Uterus (tissue), 4 donors: ENCODE results near the gene IDUA. TPM values are rescaled to one million over a fixed set of nuclear protein-coding genes. Genes with fewer than 3 reads are reported as not detected.
A peak's percentile ranks its signal among the peaks of the same experiment; 100 is the strongest.

ENCODE experiments used
- DNase-seq, 2 donors: peaks; one replicate each; pipeline ENCODE4 v3.0.0-alpha.2; 2019 to 2020
- H3K27ac ChIP-seq, 2 donors: fragments of 200-600 bp; sonication (generic); 1 replicate in 1 of 2; 2 replicates in 1 of 2; pipeline ENCODE4 v1.5.1; 2016 to 2018
- H3K27me3 ChIP-seq, 2 donors: fragments of 200-600 bp; sonication (generic); one replicate each; pipeline ENCODE4 v1.5.1; 2018 to 2019; ENCODE audit warnings: control low read depth in 1 of 2
- H3K36me3 ChIP-seq, 2 donors: fragments of 200-600 bp; sonication (generic); one replicate each; pipeline ENCODE4 v1.5.1; 2019; ENCODE audit warnings: control low read depth in 1 of 2
- H3K4me1 ChIP-seq, 2 donors: fragments of 200-600 bp; sonication (generic); one replicate each; pipeline ENCODE4 v1.5.1; 2018 to 2019; ENCODE audit warnings: control low read depth in 1 of 2
- H3K4me3 ChIP-seq, 2 donors: fragments of 200-600 bp; sonication (generic); 1 replicate in 1 of 2; 2 replicates in 1 of 2; pipeline ENCODE4 v1.5.1; 2018 to 2019; ENCODE audit warnings: mild to moderate bottlenecking in 1 of 2
- H3K9me3 ChIP-seq, 2 donors: fragments of 200-600 bp; sonication (generic); one replicate each; pipeline ENCODE4 v1.5.1; 2019; ENCODE audit warnings: control low read depth in 1 of 2
- CTCF ChIP-seq, 4 experiments: fragments of 200-600 bp in 2 of 4; fragments of 450-650 bp in 2 of 4; sonication (generic) in 2 of 4; IDR thresholded peaks; one replicate each; pipeline ENCODE4 v1.5.1; 2016 to 2019; ENCODE audit warnings: antibody characterized with exemption in 4 of 4, mild to moderate bottlenecking in 2 of 4, moderate library complexity in 1 of 4
- POLR2A ChIP-seq, 2 donors: fragments of 450-650 bp; IDR thresholded peaks; one replicate each; pipeline ENCODE4 v1.6.1; 2016; ENCODE audit warnings: antibody characterized with exemption in 2 of 2, mild to moderate bottlenecking in 1 of 2, moderate library complexity in 1 of 2
- intact Hi-C: fragments of 100-400 bp; cut with DNase I; formaldehyde crosslinking; loops from one replicate; pipeline ENCODE4 v1.15.1; 2023; ENCODE audit warnings: low total_unique reads
- total RNA-seq, 4 donors: library from RNA; depleted of rRNA in 3 of 4; stranded (reverse); fragments of >200 nt in 3 of 4; gene quantifications; one replicate each; pipeline versions ENCODE4 v1.1.0 to v1.2.4, GENCODE V29; 2014 to 2023
- donor health status: DM: yes; HTN: yes; CAD: no.

Gene IDUA
- total RNA-seq, 4 donors from 2014 or later: 2.8 to 45.8 (median 9.9) TPM

GRCh38 chr4:1047106-1047975 lies 60.5 kb downstream of the IDUA start:
- TF ChIP-seq POLR2A (IDR thresholded peaks at IDR 0.05) (no peak), CTCF (IDR thresholded peaks at IDR 0.05) (no peak)
- Histone ChIP-seq H3K36me3 (no peaks in the 10 kb centered on the region), H3K27me3 (peaks cover 0 to 5% of the 10 kb centered on the region in 2 donors), H3K4me3 (peak overlapping the region in 1 of 2 donors; percentile 7), H3K4me1 (peaks cover 4 to 9% of the 10 kb centered on the region in 2 donors), H3K27ac (peak overlapping the region in 1 of 2 donors; percentile 64), H3K9me3 (no peaks in the 10 kb centered on the region)
- intact Hi-C loops: no loop called here
- DNase-seq: peak; percentile 37 to 38

DNA sequence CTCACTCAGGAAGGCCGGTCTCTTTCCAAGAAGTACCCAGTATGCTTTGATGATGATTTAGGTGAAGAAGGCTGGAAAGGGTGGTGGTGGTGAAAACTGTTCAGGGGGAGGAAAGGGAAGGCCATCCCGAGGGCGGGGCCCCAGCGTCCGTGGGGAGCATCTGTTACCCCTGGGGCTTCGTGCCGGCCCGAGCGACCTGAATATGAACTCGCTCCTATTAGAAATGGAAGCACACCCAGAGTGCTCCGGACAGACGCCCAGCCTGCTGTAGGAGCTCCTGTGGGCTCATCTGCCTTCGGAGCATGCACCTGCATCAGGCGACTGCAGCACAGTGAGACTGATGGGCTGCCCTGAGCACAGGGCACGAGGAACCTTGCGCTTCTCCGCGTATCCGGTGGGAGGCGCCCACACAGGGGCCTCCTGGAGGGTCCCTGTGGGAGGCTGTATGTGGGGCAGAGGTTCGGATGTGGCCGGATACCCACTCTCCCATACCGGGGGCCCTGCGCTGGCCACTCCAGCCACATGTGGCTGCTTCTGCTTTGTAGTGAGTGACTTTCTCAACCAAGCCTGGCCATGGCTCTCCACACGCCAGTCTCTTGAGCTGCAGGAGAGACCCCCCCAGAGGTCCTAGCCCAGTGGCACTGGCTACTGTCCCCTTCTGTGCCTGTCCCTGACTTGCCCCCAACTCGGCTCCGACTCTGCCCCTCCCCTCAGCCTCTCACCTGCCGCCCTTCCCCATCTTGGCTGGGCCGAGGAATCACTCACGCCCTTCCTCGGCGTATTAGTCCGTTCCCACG lies 61.3 kb downstream of the IDUA start:
- intact Hi-C loops: no loop called here
- no peak overlapping the region for H3K4me3 ChIP-seq
- peak overlapping the region in 1 of 2 donors; percentile 64 for H3K27ac ChIP-seq

DNA sequence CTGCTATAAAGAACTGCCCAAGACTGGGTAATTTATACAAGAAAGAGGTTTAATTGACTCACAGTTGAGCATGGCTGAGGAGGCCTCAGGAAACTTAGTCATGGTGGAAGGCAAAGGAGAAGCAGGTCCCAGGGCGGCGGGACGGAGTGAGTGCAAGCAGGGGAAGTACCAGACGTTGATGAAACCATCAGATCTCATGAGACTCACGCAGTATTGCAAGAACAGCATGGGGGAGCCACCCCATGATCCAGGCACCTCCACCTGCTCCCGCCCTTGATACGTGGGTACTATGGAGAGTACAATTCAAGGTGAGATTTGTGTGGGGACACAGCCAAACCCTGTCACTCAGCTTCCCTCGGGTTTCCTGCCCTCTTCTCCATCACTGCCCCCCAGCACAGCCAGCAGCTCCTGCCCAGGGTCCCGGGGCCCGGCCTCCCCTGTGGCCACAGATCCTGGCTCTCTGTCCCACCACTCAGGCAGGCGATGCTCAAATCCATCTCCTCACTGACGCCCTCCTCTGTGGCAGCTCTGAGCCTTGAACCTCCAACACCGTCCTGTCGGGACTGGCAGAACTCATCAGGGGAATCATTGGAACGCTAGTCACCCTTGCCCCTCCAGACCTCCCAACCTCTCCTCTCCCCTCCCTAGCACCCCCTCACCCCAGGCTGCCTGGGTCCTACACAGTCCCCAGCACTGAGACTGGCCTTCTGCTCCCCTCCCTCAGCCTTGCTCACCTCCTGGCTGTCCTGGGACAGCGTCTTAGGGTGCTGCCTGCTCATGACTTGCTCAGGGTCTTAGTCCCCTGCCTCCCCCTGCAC lies 62.1 kb downstream of the IDUA start:
- intact Hi-C loops: no loop called here
- no peak for TF ChIP-seq POLR2A (IDR thresholded peaks at IDR 0.05)
- no peak for TF ChIP-seq CTCF (IDR thresholded peaks at IDR 0.05)

More for the DNA sequence above, 61.3 kb downstream of the IDUA start:
- H3K4me1 ChIP-seq: peaks cover 4 to 9% of the 10 kb centered on the region in 2 donors
- no peaks in the 10 kb centered on the region for H3K9me3 ChIP-seq
- TF ChIP-seq POLR2A (IDR thresholded peaks at IDR 0.05) (no peak), CTCF (IDR thresholded peaks at IDR 0.05) (no peak)
- H3K27me3 ChIP-seq: peaks cover 0 to 8% of the 10 kb centered on the region in 2 donors
- no peaks in the 10 kb centered on the region for H3K36me3 ChIP-seq
- peak; percentile 11 to 22 for DNase-seq

DNA sequence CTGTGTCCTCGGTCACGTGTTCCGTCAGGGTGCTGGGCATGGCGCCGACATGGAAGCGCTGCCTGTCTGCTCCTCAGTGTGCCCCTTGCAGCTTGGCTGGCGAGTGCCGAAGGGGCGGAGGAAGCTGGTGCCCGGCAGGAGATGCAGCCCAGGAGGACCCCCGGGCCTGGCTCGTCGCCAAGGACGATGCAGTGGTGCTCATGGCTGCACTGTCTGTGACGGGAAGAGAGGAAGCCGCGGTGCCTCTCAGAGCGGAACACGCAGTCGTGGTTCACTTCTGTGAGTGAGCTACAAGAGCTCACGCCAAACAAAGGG lies 62.7 kb downstream of the IDUA start:
- H3K36me3 ChIP-seq: no peaks in the 10 kb centered on the region
- H3K4me3 ChIP-seq: no peak overlapping the region
- intact Hi-C loops: no loop called here
- H3K27ac ChIP-seq: no peak overlapping the region
- TF ChIP-seq POLR2A (IDR thresholded peaks at IDR 0.05): no peak
- no peak for TF ChIP-seq CTCF (IDR thresholded peaks at IDR 0.05)
- peaks cover 0 to 8% of the 10 kb centered on the region in 2 donors for H3K27me3 ChIP-seq
- H3K9me3 ChIP-seq: no peaks in the 10 kb centered on the region
- DNase-seq: peak in 1 of 2 donors; percentile 18
- no peaks in the 10 kb centered on the region for H3K4me1 ChIP-seq

More for the DNA sequence above, 62.1 kb downstream of the IDUA start:
- H3K36me3 ChIP-seq: no peaks in the 10 kb centered on the region
- peaks cover 0 to 8% of the 10 kb centered on the region in 2 donors for H3K27me3 ChIP-seq
- H3K4me1 ChIP-seq: peaks cover 2 to 6% of the 10 kb centered on the region in 2 donors
- H3K4me3 ChIP-seq: no peak overlapping the region
- peak in 1 of 2 donors; percentile 8 for DNase-seq
- H3K9me3 ChIP-seq: no peaks in the 10 kb centered on the region
- no peak overlapping the region for H3K27ac ChIP-seq
